NCI-H526 (cell line): Measurements from ENCODE around the gene PLEKHA8.

ENCODE experiments used
- DNase-seq, 2 experiments: peaks; one replicate each; lab custom pipeline; 2025; lab: John Stamatoyannopoulos, UW

The PLEKHA8 gene

GRCh38 chr7:30112103-30112713, 84.0 kb downstream of the PLEKHA8 start:
- DNase-seq: no peak

- no peak for DNase-seq
Observed at GRCh38 chr7:30113144-30113543, 84.9 kb downstream of the PLEKHA8 start.

DNA sequence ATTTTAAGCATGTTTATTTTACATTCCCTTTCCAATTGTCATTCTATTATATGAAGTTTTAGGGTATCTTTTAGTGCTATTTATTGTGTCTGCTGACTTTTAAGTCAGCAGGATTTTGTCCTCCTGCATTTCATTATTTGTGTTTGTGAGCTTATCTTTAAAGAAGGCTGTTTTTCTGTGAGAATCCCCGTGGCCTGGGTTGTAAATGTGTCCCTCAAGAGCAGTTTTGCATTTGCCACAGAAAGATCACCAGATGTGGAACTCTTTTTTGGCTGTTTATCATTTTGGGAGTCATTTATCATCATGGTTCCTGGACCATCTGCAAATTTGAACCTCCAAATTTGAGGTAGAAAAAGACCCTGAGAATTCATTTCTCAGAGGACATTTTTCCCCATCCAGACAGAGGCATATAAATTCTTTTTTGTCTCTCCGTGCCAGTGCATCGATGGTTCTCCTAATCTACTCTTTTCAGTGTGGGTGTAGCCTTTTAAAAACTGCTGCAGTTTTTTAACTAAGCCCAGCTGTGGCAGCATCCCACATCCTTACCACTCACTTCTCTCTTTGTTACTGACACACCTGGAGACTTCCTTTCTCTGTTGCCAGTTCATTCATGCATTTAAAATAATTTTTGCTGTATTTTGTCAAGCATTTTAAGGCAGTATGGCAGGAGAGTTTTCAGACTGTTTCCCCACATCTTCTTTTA, 86.5 kb downstream of the PLEKHA8 start:
- no peak for DNase-seq

DNA sequence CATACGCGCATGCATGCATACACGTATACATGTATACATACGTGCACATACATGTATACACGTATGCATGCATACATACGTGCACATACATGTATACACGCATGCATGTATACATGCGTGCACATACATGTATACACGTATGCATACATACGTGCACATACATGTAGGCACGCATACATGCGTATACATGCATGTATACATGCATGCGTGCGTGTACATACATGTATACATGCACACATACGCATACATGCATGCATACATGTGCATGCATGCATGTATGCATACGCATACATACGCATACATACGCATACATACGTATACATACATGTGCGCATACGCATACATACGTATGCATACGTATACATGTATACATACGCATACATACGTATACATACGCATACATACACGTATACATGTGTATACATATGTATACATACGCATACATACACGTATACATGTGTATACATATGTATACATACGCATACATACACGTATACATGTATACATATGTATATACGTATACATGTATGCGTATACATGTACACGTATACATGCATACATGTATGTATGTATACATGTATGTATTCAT, 87.6 kb downstream of the PLEKHA8 start:
- no peak for DNase-seq

DNA sequence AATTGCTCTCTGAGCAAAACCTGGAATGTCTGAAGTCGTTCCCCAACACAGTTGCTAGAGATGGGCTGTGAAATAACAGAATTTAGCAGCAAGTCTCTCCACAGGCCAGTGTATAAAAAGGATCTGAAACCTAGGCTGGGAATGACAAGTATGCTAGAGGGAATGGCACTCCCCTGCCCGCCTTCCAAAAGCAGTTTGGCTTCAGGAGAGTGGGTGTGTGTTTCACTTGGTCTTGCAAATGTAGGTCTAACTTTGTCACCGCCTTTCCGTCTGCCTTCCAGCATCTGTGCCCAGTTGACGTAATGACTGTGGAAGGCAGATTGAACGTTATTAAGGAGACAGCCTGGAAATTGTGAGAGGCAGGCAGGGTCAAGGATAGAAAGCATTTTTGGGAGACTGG, 88.6 kb downstream of the PLEKHA8 start:
- no peak for DNase-seq

DNA sequence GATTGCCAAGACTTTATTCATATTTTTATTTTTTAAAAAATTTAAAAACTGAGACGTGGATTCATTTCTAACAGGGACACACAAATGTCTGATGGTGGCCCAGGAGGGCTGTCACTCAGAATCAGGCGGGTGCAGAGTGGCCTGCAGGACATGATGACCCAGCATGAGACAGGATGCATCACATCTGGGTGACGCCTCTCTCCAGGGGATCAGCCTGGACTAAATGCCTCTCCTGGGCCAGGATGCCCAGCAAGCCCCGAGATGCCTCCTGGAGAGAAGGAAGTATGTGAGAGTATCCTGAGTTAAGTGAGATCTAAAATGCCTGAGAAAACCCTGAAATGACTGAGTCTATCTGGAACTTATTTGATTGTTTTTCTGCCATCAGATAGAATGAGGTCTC, 89.7 kb downstream of the PLEKHA8 start:
- no peak for DNase-seq

GRCh38 chr7:30119890-30120577, 91.8 kb downstream of the PLEKHA8 start:
- DNase-seq: no peak

DNA sequence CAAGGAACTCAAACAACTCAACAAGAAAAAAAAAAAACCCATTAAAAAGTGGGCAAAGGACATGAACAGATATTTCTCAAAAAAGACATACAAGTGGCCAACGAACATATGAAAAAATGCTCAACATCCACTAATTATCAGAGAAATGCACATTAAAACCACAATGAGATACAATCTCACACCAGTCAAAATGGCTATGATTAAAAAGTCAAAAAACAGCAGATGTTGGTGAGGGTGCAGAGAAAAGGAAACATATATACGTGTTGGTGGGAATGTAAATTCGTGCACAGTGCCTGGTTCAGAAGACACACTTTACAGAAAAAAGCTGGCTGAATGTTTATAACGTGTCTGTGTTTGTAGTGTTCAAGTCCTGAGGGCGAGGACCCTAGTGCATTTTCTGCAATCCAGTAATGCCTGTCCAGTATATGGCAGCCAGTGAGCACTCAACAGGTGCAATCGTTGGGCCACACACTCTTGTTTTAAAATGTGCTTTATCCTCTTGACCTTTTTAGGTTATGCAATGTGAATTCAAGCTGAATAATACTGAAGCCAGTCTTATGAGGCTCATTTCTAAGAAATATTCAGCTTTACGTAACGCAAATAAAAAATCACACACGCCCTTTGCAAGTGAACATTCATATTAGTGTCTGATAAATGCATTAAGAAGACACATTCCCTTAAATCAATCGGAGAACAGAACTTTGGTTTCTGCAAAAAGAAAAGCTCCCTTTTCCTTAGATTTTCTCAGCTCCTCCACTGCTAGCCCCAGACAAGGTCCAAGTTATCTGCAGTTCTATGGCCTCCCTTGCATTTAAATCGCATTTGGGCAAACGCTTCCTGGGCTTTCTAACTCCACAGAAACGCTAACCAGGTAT, 105.8 kb downstream of the PLEKHA8 start:
- DNase-seq: peak in 1 of 2 experiments; percentile 34

GRCh38 chr7:30134611-30135300, 106.5 kb downstream of the PLEKHA8 start, which contains the start of gene MTURN:
Gene MTURN (plus strand): TSS chr7:30134986. CDS start chr7:30135137, 151 bp downstream.
- DNase-seq: peak; percentile 86 to 96

- peak; percentile 52 to 79 for DNase-seq
Observed at GRCh38 chr7:30135301-30136116, 107.3 kb downstream of the PLEKHA8 start.

DNA sequence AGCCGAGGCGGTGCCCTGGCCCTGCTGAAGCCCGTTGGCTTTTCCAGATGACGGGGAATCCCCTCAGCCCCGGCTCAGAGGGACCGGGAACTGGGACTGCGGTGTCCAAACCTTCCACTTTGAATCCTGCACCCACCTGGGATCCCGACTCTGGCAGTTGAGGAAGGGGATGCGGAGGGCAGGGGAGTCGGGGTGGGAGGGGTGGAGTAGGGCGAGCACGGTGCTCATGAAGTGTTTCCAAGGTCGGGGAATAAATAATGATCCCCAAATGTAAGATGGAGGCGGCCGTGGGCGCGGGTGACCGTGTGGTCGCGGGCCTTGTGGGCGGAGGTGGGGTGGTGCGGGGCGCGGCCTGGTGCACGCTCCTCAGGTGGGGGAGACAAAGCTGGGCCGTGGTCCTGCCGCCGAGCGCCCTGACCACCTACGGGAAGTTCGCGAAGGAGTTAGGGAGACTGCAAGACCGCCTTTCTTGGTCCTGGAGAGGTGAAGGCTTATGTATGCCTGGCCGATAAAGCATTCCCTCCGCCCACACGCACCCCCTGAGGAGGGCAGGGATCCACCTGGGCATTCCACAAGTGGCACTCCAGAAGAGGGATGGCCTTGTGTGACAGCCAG, 108.0 kb downstream of the PLEKHA8 start:
- peak in 1 of 2 experiments; percentile 49 for DNase-seq

GRCh38 chr7:30136743-30137485, 108.7 kb downstream of the PLEKHA8 start:
- DNase-seq: no peak

DNA sequence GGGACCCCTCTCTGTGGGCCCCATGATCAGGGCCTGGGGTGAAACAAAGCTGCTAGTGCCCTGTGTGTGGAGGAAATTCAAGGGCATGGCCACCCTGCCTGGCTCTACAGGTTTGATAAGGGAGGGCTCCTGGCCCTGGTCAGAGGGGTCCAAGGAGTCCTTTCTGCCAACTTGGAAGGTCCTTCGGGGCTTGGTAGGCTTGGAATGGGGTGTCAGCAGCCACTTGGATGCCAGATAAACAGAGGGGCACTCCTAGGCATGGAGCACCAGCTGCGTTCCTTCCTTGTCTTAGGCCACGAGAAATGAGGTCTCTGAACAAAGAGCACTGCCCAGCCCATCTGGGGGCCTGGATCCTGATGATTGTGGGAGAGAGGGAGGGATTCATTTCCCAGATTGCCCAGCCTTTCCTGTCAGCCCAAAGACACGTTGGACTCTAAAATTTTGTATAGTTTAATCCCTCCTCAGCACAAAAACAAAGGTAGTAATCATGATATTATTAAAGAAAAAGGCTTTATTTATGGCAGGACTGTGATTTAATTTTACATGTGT, 111.7 kb downstream of the PLEKHA8 start:
- no peak for DNase-seq

DNA sequence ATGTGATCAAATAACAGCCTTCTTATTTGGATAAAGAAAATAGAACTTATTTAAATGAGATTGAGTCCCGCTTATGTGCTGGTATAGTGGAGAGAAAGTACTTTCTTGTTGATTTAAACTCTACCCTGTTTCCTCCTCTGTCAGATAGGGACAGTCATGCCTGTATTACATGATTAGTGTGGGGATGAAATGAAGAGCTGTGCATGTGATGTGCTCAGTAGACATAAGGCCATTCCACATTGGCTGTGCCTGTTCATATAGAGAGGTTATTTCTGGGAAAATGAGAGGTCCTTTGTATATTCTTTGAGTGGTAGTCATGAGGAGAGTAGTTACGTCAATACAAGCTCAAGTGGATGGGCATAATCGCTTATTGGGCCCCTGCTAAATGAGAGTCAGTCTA, 112.2 kb downstream of the PLEKHA8 start:
- DNase-seq: no peak

- DNase-seq: peak; percentile 17 to 41
Observed at GRCh38 chr7:30142710-30143109, 114.5 kb downstream of the PLEKHA8 start.

- peak; percentile 79 to 80 for DNase-seq
Observed at GRCh38 chr7:30143748-30144251, 115.6 kb downstream of the PLEKHA8 start.

DNA sequence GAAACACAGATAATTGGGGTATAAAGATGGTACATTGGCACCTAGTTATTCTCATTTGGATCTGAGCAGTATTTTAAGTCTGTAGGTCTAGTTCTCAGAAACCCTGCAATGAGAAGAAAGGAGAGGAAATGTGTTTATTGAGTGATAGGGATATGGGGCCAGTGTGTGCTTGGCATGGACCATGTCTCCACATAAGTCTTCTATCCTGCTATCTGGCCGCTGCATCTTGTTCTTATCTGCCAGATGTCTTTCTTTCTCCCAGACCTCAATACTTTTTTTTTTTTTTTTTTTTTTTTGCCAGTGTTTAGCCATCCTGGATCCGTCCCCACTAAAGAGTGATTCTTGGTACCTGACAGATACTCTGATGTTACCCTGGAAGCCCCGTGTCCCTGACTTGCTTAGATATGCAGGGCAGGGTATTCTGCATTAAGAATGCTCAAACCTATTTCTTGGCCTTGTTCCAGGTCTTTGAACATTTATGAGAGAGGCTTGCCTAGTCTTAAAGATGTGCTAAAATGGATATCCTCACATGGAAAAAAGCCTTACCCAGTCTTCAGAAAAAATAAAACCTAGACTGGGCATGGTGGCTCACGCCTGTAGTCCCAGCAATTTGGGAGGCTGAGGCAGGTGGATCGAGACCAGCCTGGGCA, 116.6 kb downstream of the PLEKHA8 start:
- DNase-seq: no peak

DNA sequence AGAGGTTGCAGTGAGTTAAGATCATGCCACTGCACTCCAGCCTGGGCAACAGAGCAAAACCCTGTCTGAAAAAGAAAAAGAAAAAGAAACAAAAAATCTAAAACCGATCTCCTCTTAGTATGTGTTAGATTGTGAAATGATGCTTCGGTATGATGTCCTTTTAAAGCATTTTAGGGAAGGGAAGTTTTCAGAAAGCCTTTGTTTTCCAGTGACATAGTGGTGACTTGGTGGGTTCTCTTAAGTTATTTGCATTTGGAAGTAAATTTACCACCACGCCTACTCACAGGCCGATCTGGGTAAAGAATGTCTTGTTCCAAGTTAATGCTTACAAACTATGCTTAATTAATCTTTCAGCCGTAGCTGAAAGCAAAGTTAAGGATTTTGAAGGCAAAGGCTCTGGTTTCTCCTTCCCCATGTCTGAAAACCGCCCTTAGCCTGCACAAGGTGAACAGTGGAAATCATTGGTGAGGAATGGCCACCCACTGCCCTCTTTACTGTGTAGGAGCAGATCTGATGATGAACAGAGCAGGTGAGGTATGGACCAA, 117.3 kb downstream of the PLEKHA8 start:
- no peak for DNase-seq
